K562 (cell line): ENCODE results near the gene GBF1. TPM values are rescaled to one million over a fixed set of nuclear protein-coding genes. Genes with fewer than 3 reads are reported as not detected.

Experiments used
- ATAC-seq: fragments of 200-7000 bp; cut with Tn5 transposase; 3 replicates; pipeline ENCODE4 v1.9.1; 2020; ENCODE audit warnings: moderate library complexity
- BruUV-seq: library from RNA; stranded (reverse); fragments of 400-500 nt; replicated peaks from 2 replicates; lab custom pipeline; 2021; lab: Mats Ljungman, UMichigan
- CTCF ChIA-PET: fragments of 300-600 bp; formaldehyde crosslinking; extraction: SDS; loops from one replicate; lab custom pipeline; 2021; ENCODE audit warnings: low intra/inter-chr PET ratio; lab: Yijun Ruan, JAX
- POLR2A ChIA-PET: fragments of 300-600, 350-650 bp; sonication (Branson Sonifier 250); formaldehyde crosslinking; extraction: SDS; loops from one replicate; lab custom pipeline; 2021; ENCODE audit warnings: antibody characterized with exemption, inconsistent platforms; lab: Yijun Ruan, JAX
- DNase-seq, 4 experiments: peaks; one replicate each; pipeline versions ENCODE4 v3.0.0 to v3.0.0-alpha.2; 2011 to 2018; ENCODE audit warnings: low spot score in 3 of 4, mixed read lengths in 3 of 4; ENCODE audit errors: extremely low read depth in 1 of 4
- FAIRE-seq: peaks from 2 replicates; lab custom pipeline; 2011; peaks lifted over from hg19 to GRCh38; lab: Jason Lieb, UNC
- H2AFZ ChIP-seq: 2 replicates; pipeline ENCODE4 v1.6.0; 2011; ENCODE audit warnings: low read depth, low read length, control low read depth, inconsistent platforms
- H3K27ac ChIP-seq: fragments of 200-600 bp; 3 replicates; pipeline ENCODE4 v1.8.0; 2011; ENCODE audit warnings: low read depth, mild to moderate bottlenecking, control low read depth, inconsistent platforms, low read length, moderate library complexity, mixed read lengths; ENCODE audit errors: extremely low read depth
- H3K27me3 ChIP-seq, 2 experiments: fragments of 300-600 bp in 1 of 2; 2 replicates in 1 of 2; 3 replicates in 1 of 2; pipeline versions ENCODE4 v1.6.0 to v1.8.0; 2011; ENCODE audit warnings: inconsistent platforms in 2 of 2, low read length in 2 of 2, mild to moderate bottlenecking in 1 of 2, mixed read lengths in 1 of 2, moderate library complexity in 1 of 2; ENCODE audit not compliant: control insufficient read depth in 2 of 2, insufficient read depth in 2 of 2
- H3K36me3 ChIP-seq: fragments of 300-600 bp; 3 replicates; pipeline ENCODE4 v1.8.0; 2011; ENCODE audit warnings: mild to moderate bottlenecking, low read length, inconsistent platforms; ENCODE audit not compliant: control insufficient read depth, insufficient read depth
- H3K4me1 ChIP-seq, 2 experiments: fragments of 200-600 bp in 1 of 2; replicated peaks in 1 of 2; 2 replicates in 1 of 2; 3 replicates in 1 of 2; pipeline versions ENCODE4 v1.5.1 to v1.8.0; 2011; ENCODE audit warnings: inconsistent platforms in 2 of 2, low read length in 2 of 2, mild to moderate bottlenecking in 1 of 2, mixed read lengths in 1 of 2, moderate library complexity in 1 of 2; ENCODE audit not compliant: control insufficient read depth in 2 of 2, insufficient read depth in 2 of 2
- H3K4me2 ChIP-seq: 2 replicates; pipeline ENCODE4 v1.6.1; 2011; ENCODE audit warnings: low read length, control low read depth, inconsistent platforms, mixed read lengths; ENCODE audit not compliant: insufficient read depth
- H3K4me3 ChIP-seq: fragments of 200-600 bp; sonication (generic), shearing (Covaris generic); 2 replicates; pipeline ENCODE4 v1.5.1; 2016; ENCODE audit warnings: control low read depth, inconsistent platforms
- H3K79me2 ChIP-seq: fragments of 200-600 bp; 3 replicates; pipeline ENCODE4 v1.8.0; 2011; ENCODE audit warnings: low read length, inconsistent platforms; ENCODE audit not compliant: control insufficient read depth, insufficient read depth
- H3K9ac ChIP-seq, 2 experiments: 2 replicates each; pipeline versions ENCODE4 v1.6.0 to v1.6.1; 2011; ENCODE audit warnings: low read depth in 2 of 2, low read length in 2 of 2, control low read depth in 1 of 2, inconsistent platforms in 1 of 2, mild to moderate bottlenecking in 1 of 2, mixed read lengths in 1 of 2; ENCODE audit not compliant: insufficient read depth in 1 of 2
- H3K9me1 ChIP-seq: one replicate; pipeline ENCODE4 v1.6.0; 2011; ENCODE audit warnings: inconsistent platforms, mild to moderate bottlenecking, low read length, moderate library complexity; ENCODE audit not compliant: control insufficient read depth, insufficient read depth
- H3K9me3 ChIP-seq: replicated peaks from 2 replicates; pipeline ENCODE4 v1.5.1; 2011; ENCODE audit warnings: low read depth, low read length, inconsistent platforms; ENCODE audit not compliant: control insufficient read depth, insufficient read depth
- H4K20me1 ChIP-seq: replicated peaks from 2 replicates; pipeline ENCODE4 v1.6.1; 2011; ENCODE audit warnings: low read length, inconsistent platforms, mixed read lengths; ENCODE audit not compliant: control insufficient read depth, insufficient read depth
- AFF4 ChIP-seq: sonication (generic); formaldehyde crosslinking; IDR thresholded peaks from 2 replicates; pipeline ENCODE4 v1.8.0; 2023; ENCODE audit warnings: mild to moderate bottlenecking, missing genetic modification reagents
- RBM17 ChIP-seq: fragments of 200-400 bp; formaldehyde crosslinking; IDR thresholded peaks from 2 replicates; pipeline ENCODE4 v1.6.1; 2017; ENCODE audit warnings: low read depth, mild to moderate bottlenecking, low read length, borderline replicate concordance
- STAT6 ChIP-seq: sonication (generic); formaldehyde crosslinking; IDR thresholded peaks from 2 replicates; pipeline ENCODE4 v1.8.1; 2023; ENCODE audit warnings: mild to moderate bottlenecking, missing genetic modification reagents
- WGBS: fragments of 100-300 bp; shearing (Covaris generic); methylation state at CpG from one replicate; pipeline ENCODE4 v1.1.6; 2016; ENCODE audit warnings: low coverage, mixed read lengths; ENCODE audit not compliant: insufficient coverage; ENCODE audit errors: missing lambda C conversion rate; 5-methylcytosine and 5-hydroxymethylcytosine counted together
- in situ Hi-C: fragments of 300-500 bp; cut with MboI; formaldehyde crosslinking; loops from 4 replicates; pipeline ENCODE4 v1.15.0; 2018; ENCODE audit warnings: inconsistent platforms, mixed read lengths
- intact Hi-C: fragments of 100-400 bp; cut with micrococcal nuclease; formaldehyde crosslinking; loops from 2 replicates; pipeline ENCODE4 v1.14.2; 2022
- polyA plus RNA-seq, 8 experiments: library from polyadenylated mRNA; depleted of rRNA in 4 of 8; stranded (reverse) in 5 of 8; unstranded in 3 of 8; fragments of >200 nt; fragmentation: Nextera tagmentation in 2 of 8; fragmentation: Illumina TruSeq in 1 of 8; extraction: Ambion mirVana in 2 of 8; extraction: Trizol in 1 of 8; gene quantifications; 2 replicates each; pipeline versions ENCODE4 v1.2.1 to v1.2.3, GENCODE V29; 2011 to 2014; ENCODE audit warnings: inconsistent platforms in 1 of 8, missing spikeins in 1 of 8
- total RNA-seq, 7 experiments: library from RNA; depleted of rRNA in 6 of 7; stranded (reverse); fragments of >200 nt in 6 of 7; fragmentation: Illumina TruSeq in 2 of 7; extraction: Trizol in 2 of 7; gene quantifications; 2 replicates each; pipeline versions ENCODE4 v1.2.1 to v1.2.3, GENCODE V29; 2011 to 2021; ENCODE audit warnings: low replicate concordance in 1 of 7
- TF ChIP-seq, protein P1 (sequence below), 2 experiments: fragments of 450-650 bp in 1 of 2; sonication (generic) in 1 of 2; formaldehyde crosslinking in 1 of 2; IDR thresholded peaks in 1 of 2; conservative IDR thresholded peaks in 1 of 2; 2 replicates each; pipeline versions ENCODE4 v1.6.1 to v1.8.1; 2016 to 2023; ENCODE audit warnings: mild to moderate bottlenecking in 2 of 2, moderate library complexity in 2 of 2, inconsistent platforms in 1 of 2, missing genetic modification reagents in 1 of 2

GBF1 gene
- total and polyA plus RNA-seq, 9 of the 15 experiments (the other 6 are each of a cell fraction or from before 2014, with no cell fraction given) = 0.69 to 28.0 (median 10.3) TPM

DNA sequence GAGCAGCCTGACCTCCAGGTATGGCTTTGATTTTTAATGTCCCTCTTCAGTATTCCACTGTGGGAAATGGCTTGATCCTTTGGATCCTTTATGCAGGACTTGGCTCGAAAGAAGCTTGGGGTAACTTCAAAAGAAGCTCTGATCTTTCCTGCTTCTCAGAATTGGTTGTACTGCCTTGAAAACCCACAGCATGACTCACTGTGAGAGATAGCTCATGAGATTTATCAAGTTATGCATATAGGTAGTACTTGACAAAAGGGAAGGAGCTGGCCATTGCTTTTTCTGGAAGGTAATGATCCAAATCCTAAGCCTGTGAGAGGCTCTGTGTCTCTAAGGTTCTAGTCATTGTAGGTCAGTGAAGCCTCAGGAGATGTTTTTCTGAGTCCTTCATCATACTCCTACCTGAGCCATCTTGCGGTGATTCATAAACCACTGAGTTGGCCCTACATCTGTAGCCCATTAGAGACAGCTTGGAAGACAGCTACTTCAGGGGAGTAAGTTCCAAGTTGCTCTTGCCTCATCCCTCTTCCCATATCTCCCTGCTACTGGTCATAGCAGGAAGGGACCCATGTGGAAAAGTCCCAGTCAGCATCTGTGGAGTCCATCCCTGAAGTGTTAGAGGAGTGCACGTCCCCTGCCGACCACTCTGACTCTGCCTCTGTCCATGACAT, 113.5 kb downstream of the GBF1 start:
- H3K4me2 ChIP-seq = no peak overlapping the region
- POLR2A ChIA-PET = no interaction called here
- H3K9me3 ChIP-seq = no peaks in the 10 kb centered on the region
- intact Hi-C loops (no loop called here), in situ Hi-C loops (loop anchor here (25.0 kb wide), 1 partner anchor 522 kb away; the partner anchor contains the start of gene KCNIP2)
- WGBS = 78% methylated on average over 4 of the region's 4 CpGs
- no peaks in the 10 kb centered on the region for H3K79me2 ChIP-seq
- no peaks in the 10 kb centered on the region for H3K27me3 ChIP-seq
- no peak overlapping the region for H3K4me3 ChIP-seq
- no peaks in the 10 kb centered on the region for H3K4me1 ChIP-seq
- no peak overlapping the region for H2AFZ ChIP-seq
- no peak for DNase-seq
- BruUV-seq = no TSS peak
- FAIRE-seq = no peak
- CTCF ChIA-PET = no interaction called here
- ATAC-seq = no peak
- H3K27ac ChIP-seq = no peak overlapping the region
- H4K20me1 ChIP-seq = no peaks in the 10 kb centered on the region
- peaks cover 3% of the 10 kb centered on the region for H3K9me1 ChIP-seq
- no peak overlapping the region for H3K9ac ChIP-seq
- no peak for TF ChIP-seq STAT6 (CRISPR knock-in tag)
- TF ChIP-seq RBM17 = no peak
- no peak for TF ChIP-seq AFF4 (CRISPR knock-in tag)
- TF ChIP-seq, protein P1, sequence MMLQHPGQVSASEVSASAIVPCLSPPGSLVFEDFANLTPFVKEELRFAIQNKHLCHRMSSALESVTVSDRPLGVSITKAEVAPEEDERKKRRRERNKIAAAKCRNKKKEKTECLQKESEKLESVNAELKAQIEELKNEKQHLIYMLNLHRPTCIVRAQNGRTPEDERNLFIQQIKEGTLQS (IDR thresholded peaks at IDR 0.05) = no peak
- TF ChIP-seq, protein P1 (CRISPR knock-in tag; conservative IDR thresholded peaks at IDR 0.05) = no peak
- peaks cover 75% of the 10 kb centered on the region; the same call in 2 of the 3 replicates for H3K36me3 ChIP-seq
